Measurements from ENCODE around the gene EIF2B2.

The EIF2B2 gene

GRCh38 chr14:75002392-75003249 lies at the start of gene EIF2B2:
Gene EIF2B2, plus strand, starts transcription at chr14:75002921. Its CDS starts 70 bp downstream, at chr14:75002991.
- DNase-seq, result peak; percentile 96

- DNase-seq, result no peak
Measured at GRCh38 chr14:74953686-74954085, 49.0 kb upstream of the EIF2B2 start.

- DNase-seq, result no peak
Measured at GRCh38 chr14:74954232-74954946, 48.3 kb upstream of the EIF2B2 start.

- DNase-seq, result no peak
Measured at GRCh38 chr14:74954947-74955228, 47.8 kb upstream of the EIF2B2 start.

GRCh38 chr14:74955229-74956026 lies 47.3 kb upstream of the EIF2B2 start, which contains the start of gene PGF:
Gene PGF, minus strand, starts transcription at chr14:74955597. Its CDS starts 355 bp downstream, at chr14:74955242.
- peak; percentile 36 for DNase-seq

GRCh38 chr14:74956027-74956279 lies 46.8 kb upstream of the EIF2B2 start:
- no peak for DNase-seq

- DNase-seq, result no peak
Measured at GRCh38 chr14:74956280-74957072, 46.2 kb upstream of the EIF2B2 start.

- DNase-seq, result no peak
Measured at GRCh38 chr14:74959596-74960180, 43.0 kb upstream of the EIF2B2 start.

GRCh38 chr14:74960736-74961135 lies 42.0 kb upstream of the EIF2B2 start:
- no peak for DNase-seq

- no peak for DNase-seq
Measured at GRCh38 chr14:74961238-74961911, 41.3 kb upstream of the EIF2B2 start.

GRCh38 chr14:74962046-74962445 lies 40.7 kb upstream of the EIF2B2 start:
- DNase-seq, result no peak

- no peak for DNase-seq
Measured at GRCh38 chr14:74962493-74962892, 40.2 kb upstream of the EIF2B2 start.

- DNase-seq, result no peak
Measured at GRCh38 chr14:74963178-74963704, 39.5 kb upstream of the EIF2B2 start.

- peak; percentile 64 for DNase-seq
Measured at GRCh38 chr14:74963705-74964271, 38.9 kb upstream of the EIF2B2 start.

GRCh38 chr14:74964787-74965485 lies 37.8 kb upstream of the EIF2B2 start:
- DNase-seq, result peak; percentile 65

GRCh38 chr14:74965486-74966153 lies 37.1 kb upstream of the EIF2B2 start:
- DNase-seq, result peak; percentile 65

- no peak for DNase-seq
Measured at GRCh38 chr14:74968811-74969210, 33.9 kb upstream of the EIF2B2 start.

GRCh38 chr14:74973003-74973653 lies 29.6 kb upstream of the EIF2B2 start:
- peak; percentile 46 for DNase-seq

- no peak for DNase-seq
Measured at GRCh38 chr14:74973905-74974363, 28.8 kb upstream of the EIF2B2 start.

Measured in fibroblast of skin of right quadriceps (primary cell).